Erythroblast (primary cell): ENCODE measurements around the gene CREB5.
A peak's percentile ranks its signal among the peaks of the same experiment; 100 is the strongest.

ENCODE experiments used
- DNase-seq, 2 experiments: peaks; one replicate each; lab custom pipeline; 2025; lab: John Stamatoyannopoulos, UW
- GATA1 ChIP-seq: IDR thresholded peaks from 2 replicates; pipeline ENCODE4 v1.6.1; 2011; ENCODE audit warnings: low read depth, mild to moderate bottlenecking, control low read depth, low read length, moderate library complexity
- POLR2A ChIP-seq: IDR thresholded peaks from 2 replicates; pipeline ENCODE4 v1.6.1; 2011; ENCODE audit warnings: mild to moderate bottlenecking, low read length

CREB5 gene

GRCh38 chr7:28850699-28851098, 438.4 kb downstream of the CREB5 start:
- no peak for DNase-seq
- TF ChIP-seq POLR2A (no peak), GATA1 (no peak)

GRCh38 chr7:28853150-28853549, 440.8 kb downstream of the CREB5 start:
- TF ChIP-seq GATA1, result no peak
- no peak for TF ChIP-seq POLR2A
- no peak for DNase-seq

- TF ChIP-seq GATA1 (no peak), POLR2A (no peak)
- DNase-seq, result peak; percentile 46 to 69
Measured at GRCh38 chr7:28853834-28854749, 441.8 kb downstream of the CREB5 start.

GRCh38 chr7:28854750-28855074, 442.4 kb downstream of the CREB5 start:
- DNase-seq, result no peak
- no peak for TF ChIP-seq POLR2A
- no peak for TF ChIP-seq GATA1

GRCh38 chr7:28855538-28856217, 443.4 kb downstream of the CREB5 start:
- no peak for TF ChIP-seq POLR2A
- no peak for TF ChIP-seq GATA1
- no peak for DNase-seq

- DNase-seq, result no peak
- TF ChIP-seq GATA1 (no peak), POLR2A (no peak)
Measured at GRCh38 chr7:28856656-28857055, 444.3 kb downstream of the CREB5 start.

GRCh38 chr7:28858206-28858605, 445.9 kb downstream of the CREB5 start:
- no peak for DNase-seq
- TF ChIP-seq GATA1 (no peak), POLR2A (no peak)

- DNase-seq, result no peak
- TF ChIP-seq GATA1, result no peak
- no peak for TF ChIP-seq POLR2A
Measured at GRCh38 chr7:28858895-28859294, 446.6 kb downstream of the CREB5 start.

GRCh38 chr7:28861825-28862224, 449.5 kb downstream of the CREB5 start:
- TF ChIP-seq GATA1 (no peak), POLR2A (no peak)

GRCh38 chr7:28862595-28863272, 450.4 kb downstream of the CREB5 start:
- TF ChIP-seq POLR2A, result no peak
- TF ChIP-seq GATA1, result no peak
- DNase-seq, result no peak

More at GRCh38 chr7:28861825-28862224, 449.5 kb downstream of the CREB5 start:
- DNase-seq, result no peak

GRCh38 chr7:28865601-28866144, 453.4 kb downstream of the CREB5 start:
- DNase-seq, result no peak
- TF ChIP-seq POLR2A (no peak), GATA1 (no peak)

- TF ChIP-seq POLR2A (no peak), GATA1 (no peak)
- no peak for DNase-seq
Measured at GRCh38 chr7:28868712-28869111, 456.4 kb downstream of the CREB5 start.

GRCh38 chr7:28871077-28871476, 458.8 kb downstream of the CREB5 start:
- no peak for TF ChIP-seq GATA1
- TF ChIP-seq POLR2A, result no peak
- DNase-seq, result no peak

- TF ChIP-seq POLR2A (no peak), GATA1 (no peak)
- no peak for DNase-seq
Measured at GRCh38 chr7:28871631-28872030, 459.3 kb downstream of the CREB5 start.
